HG02798 (cell line): Measurements from ENCODE around the gene DOCK6.
A peak's percentile ranks its signal among the peaks of the same experiment; 100 is the strongest.
"Not testable (repeated sequence)": the region's sequence is repeated elsewhere in the genome, so short reads cannot be mapped to it uniquely, and the experiment has no call there.

Experiments
- ATAC-seq: cut with Tn5 transposase; IDR thresholded peaks from one replicate; pipeline ENCODE4 v1.9.1; 2021; ENCODE audit warnings: mild to moderate bottlenecking; ENCODE audit not compliant: unreplicated experiment, poor library complexity

The DOCK6 gene

GRCh38 chr19:11200931-11201330 is 61.4 kb downstream of the DOCK6 start:
- no peak for ATAC-seq

GRCh38 chr19:11200015-11200574 is 62.2 kb downstream of the DOCK6 start:
- no peak for ATAC-seq

GRCh38 chr19:11199517-11199916 is 62.8 kb downstream of the DOCK6 start:
- ATAC-seq = no peak

GRCh38 chr19:11198769-11199424 is 63.4 kb downstream of the DOCK6 start:
- ATAC-seq = no peak

GRCh38 chr19:11198175-11198534 is 64.2 kb downstream of the DOCK6 start:
- ATAC-seq = no peak

GRCh38 chr19:11197291-11198174 is 64.8 kb downstream of the DOCK6 start, which contains the start of gene KANK2:
Gene KANK2 (minus strand): TSS chr19:11197545. CDS start chr19:11194511, 3,034 bp downstream.
- peak; percentile 80 for ATAC-seq

GRCh38 chr19:11196406-11197287 is 65.7 kb downstream of the DOCK6 start:
- ATAC-seq = no peak

GRCh38 chr19:11195681-11196080 is 66.6 kb downstream of the DOCK6 start:
- no peak for ATAC-seq

- no peak for ATAC-seq
These were observed 67.4 kb downstream of the DOCK6 start for GRCh38 chr19:11194656-11195558.

GRCh38 chr19:11194173-11194572 is 68.2 kb downstream of the DOCK6 start:
- no peak for ATAC-seq

- ATAC-seq = no peak
These were observed 69.1 kb downstream of the DOCK6 start for GRCh38 chr19:11192957-11193939.

GRCh38 chr19:11191934-11192333 is 70.4 kb downstream of the DOCK6 start:
- no peak for ATAC-seq

- no peak for ATAC-seq
These were observed 71.0 kb downstream of the DOCK6 start for GRCh38 chr19:11191273-11191755.

GRCh38 chr19:11190501-11190900 is 71.8 kb downstream of the DOCK6 start:
- ATAC-seq = no peak

GRCh38 chr19:11187441-11187840 is 74.9 kb downstream of the DOCK6 start:
- ATAC-seq = no peak

GRCh38 chr19:11182994-11183393 is 79.3 kb downstream of the DOCK6 start:
- no peak for ATAC-seq

- ATAC-seq = no peak
These were observed 80.8 kb downstream of the DOCK6 start for GRCh38 chr19:11181488-11181887.

- ATAC-seq = not testable (repeated sequence)
These were observed 81.3 kb downstream of the DOCK6 start for GRCh38 chr19:11180975-11181374.
